ENCODE results near the gene PHACTR3. TPM values are rescaled to one million over a fixed set of nuclear protein-coding genes. Genes with fewer than 3 reads are reported as not detected.

Gene PHACTR3
- polyA plus RNA-seq, 1 donor (not counting 4 experiments of a cell fraction or from before 2014, with no cell fraction given): 2.6 TPM

DNA sequence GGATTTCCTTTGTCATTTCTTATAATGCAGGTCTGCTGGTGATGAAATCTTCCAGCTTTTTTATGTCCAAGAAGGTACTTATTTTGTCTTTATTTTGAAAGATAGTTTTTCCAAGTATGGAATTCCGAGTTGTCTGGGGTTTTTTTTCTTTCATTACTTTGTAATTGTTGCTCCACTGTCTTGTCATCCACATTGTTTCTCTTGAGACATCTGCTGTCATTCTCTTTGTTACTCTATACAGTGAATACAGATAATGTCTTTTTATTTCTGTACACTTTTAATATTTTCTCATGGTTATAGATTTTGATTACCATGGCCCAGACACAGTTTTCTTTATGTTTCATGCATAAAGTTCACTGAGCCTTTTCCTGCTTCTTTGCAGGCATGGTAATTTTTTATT is 196.0 kb downstream of the PHACTR3 start:
- H3K27me3 ChIP-seq (ENCODE audit: control insufficient read depth, extremely low read depth, insufficient read depth, low read length): peaks cover 4% of the 10 kb centered on the region
- H2AFZ ChIP-seq (ENCODE audit: control insufficient read depth, low read length): no peak overlapping the region
- FAIRE-seq: no peak
- no peaks in the 10 kb centered on the region for H4K20me1 ChIP-seq (ENCODE audit: control insufficient read depth, extremely low read depth, insufficient read depth, low read length)
- no peak overlapping the region for H3K4me3 ChIP-seq (ENCODE audit: control insufficient read depth in 2 of 3, extremely low read depth in 1 of 3, insufficient read depth in 2 of 3, low read depth in 1 of 3, low read length in 3 of 3)
- peaks cover 3% of the 10 kb centered on the region for H3K9me3 ChIP-seq (ENCODE audit: control insufficient read depth, low read depth, low read length)
- DNase-seq (ENCODE audit: low read depth, low spot score): no peak
- no peak overlapping the region for H3K27ac ChIP-seq (ENCODE audit: control insufficient read depth, insufficient read depth, low read length)
- no peak overlapping the region for H3K4me2 ChIP-seq (ENCODE audit: control insufficient read depth, extremely low read depth, insufficient read depth, low read depth, low read length)
- no peak overlapping the region for H3K9ac ChIP-seq (ENCODE audit: control insufficient read depth, extremely low read depth, insufficient read depth, low read length)
- no peak for TF ChIP-seq EZH2 (IDR thresholded peaks at IDR 0.05; ENCODE audit: low read length)
- TF ChIP-seq, protein P1, sequence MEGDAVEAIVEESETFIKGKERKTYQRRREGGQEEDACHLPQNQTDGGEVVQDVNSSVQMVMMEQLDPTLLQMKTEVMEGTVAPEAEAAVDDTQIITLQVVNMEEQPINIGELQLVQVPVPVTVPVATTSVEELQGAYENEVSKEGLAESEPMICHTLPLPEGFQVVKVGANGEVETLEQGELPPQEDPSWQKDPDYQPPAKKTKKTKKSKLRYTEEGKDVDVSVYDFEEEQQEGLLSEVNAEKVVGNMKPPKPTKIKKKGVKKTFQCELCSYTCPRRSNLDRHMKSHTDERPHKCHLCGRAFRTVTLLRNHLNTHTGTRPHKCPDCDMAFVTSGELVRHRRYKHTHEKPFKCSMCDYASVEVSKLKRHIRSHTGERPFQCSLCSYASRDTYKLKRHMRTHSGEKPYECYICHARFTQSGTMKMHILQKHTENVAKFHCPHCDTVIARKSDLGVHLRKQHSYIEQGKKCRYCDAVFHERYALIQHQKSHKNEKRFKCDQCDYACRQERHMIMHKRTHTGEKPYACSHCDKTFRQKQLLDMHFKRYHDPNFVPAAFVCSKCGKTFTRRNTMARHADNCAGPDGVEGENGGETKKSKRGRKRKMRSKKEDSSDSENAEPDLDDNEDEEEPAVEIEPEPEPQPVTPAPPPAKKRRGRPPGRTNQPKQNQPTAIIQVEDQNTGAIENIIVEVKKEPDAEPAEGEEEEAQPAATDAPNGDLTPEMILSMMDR (optimal IDR thresholded peaks at IDR 0.05 in 1 of 3, IDR thresholded peaks at IDR 0.05 in 1 of 3, conservative IDR thresholded peaks at IDR 0.05 in 1 of 3; ENCODE audit: extremely low read depth in 1 of 3, insufficient read depth in 2 of 3, low read length in 3 of 3): no peak
- H3K9me1 ChIP-seq (ENCODE audit: control insufficient read depth, extremely low read depth, insufficient read depth, low read length): no peaks in the 10 kb centered on the region
- H3K79me2 ChIP-seq (ENCODE audit: control insufficient read depth, insufficient read depth, low read length): no peaks in the 10 kb centered on the region
- H3K36me3 ChIP-seq (ENCODE audit: control insufficient read depth in 2 of 2, extremely low read depth in 1 of 2, insufficient read depth in 2 of 2, low read length in 2 of 2): no peaks in the 10 kb centered on the region
- no peaks in the 10 kb centered on the region for H3K4me1 ChIP-seq (ENCODE audit: control insufficient read depth, extremely low read depth, insufficient read depth, low read length)
- dilution Hi-C loops (cut with MboI; ENCODE audit: extremely low pct_ligation_motif_present, low sequenced_read_pairs): no loop called here

DNA sequence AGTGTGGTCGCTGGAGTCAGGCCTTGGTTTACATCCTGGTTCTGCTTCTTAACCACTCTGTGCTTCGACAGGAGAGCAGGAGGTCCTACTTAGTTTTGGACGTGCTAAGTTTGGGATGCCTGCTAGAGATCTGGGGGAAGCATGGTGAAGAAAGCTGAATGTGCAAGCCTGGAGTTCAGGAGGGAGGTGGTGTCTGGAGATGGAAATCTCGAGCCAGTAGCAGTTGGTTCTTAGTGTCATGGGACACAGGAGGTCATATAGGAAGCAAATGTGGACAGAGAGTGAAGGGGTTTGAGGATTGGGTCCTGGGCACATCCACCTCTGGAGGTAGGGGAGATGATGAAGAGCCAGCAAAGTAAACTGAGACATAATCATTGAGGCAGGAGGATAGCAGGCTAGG is 197.7 kb downstream of the PHACTR3 start:
- DNase-seq (ENCODE audit: low read depth, low spot score) (no peak), FAIRE-seq (no peak)
- peaks cover 4% of the 10 kb centered on the region for H3K27me3 ChIP-seq (ENCODE audit: control insufficient read depth, extremely low read depth, insufficient read depth, low read length)
- TF ChIP-seq, protein P1 (optimal IDR thresholded peaks at IDR 0.05 in 1 of 3, IDR thresholded peaks at IDR 0.05 in 1 of 3, conservative IDR thresholded peaks at IDR 0.05 in 1 of 3; ENCODE audit: extremely low read depth in 1 of 3, insufficient read depth in 2 of 3, low read length in 3 of 3): no peak
- TF ChIP-seq EZH2 (IDR thresholded peaks at IDR 0.05; ENCODE audit: low read length): no peak
- no peaks in the 10 kb centered on the region for H3K4me1 ChIP-seq (ENCODE audit: control insufficient read depth, extremely low read depth, insufficient read depth, low read length)
- H3K36me3 ChIP-seq (ENCODE audit: control insufficient read depth in 2 of 2, extremely low read depth in 1 of 2, insufficient read depth in 2 of 2, low read length in 2 of 2): no peaks in the 10 kb centered on the region
- no peak overlapping the region for H3K4me2 ChIP-seq (ENCODE audit: control insufficient read depth, extremely low read depth, insufficient read depth, low read depth, low read length)
- H3K9me3 ChIP-seq (ENCODE audit: control insufficient read depth, low read depth, low read length): peaks cover 3% of the 10 kb centered on the region
- dilution Hi-C loops (cut with MboI; ENCODE audit: extremely low pct_ligation_motif_present, low sequenced_read_pairs): no loop called here
- H3K9ac ChIP-seq (ENCODE audit: control insufficient read depth, extremely low read depth, insufficient read depth, low read length): no peak overlapping the region
- H3K79me2 ChIP-seq (ENCODE audit: control insufficient read depth, insufficient read depth, low read length): no peaks in the 10 kb centered on the region
- no peak overlapping the region for H2AFZ ChIP-seq (ENCODE audit: control insufficient read depth, low read length)
- no peak overlapping the region for H3K27ac ChIP-seq (ENCODE audit: control insufficient read depth, insufficient read depth, low read length)
- H3K4me3 ChIP-seq (ENCODE audit: control insufficient read depth in 2 of 3, extremely low read depth in 1 of 3, insufficient read depth in 2 of 3, low read depth in 1 of 3, low read length in 3 of 3): no peak overlapping the region
- no peaks in the 10 kb centered on the region for H4K20me1 ChIP-seq (ENCODE audit: control insufficient read depth, extremely low read depth, insufficient read depth, low read length)
- no peaks in the 10 kb centered on the region for H3K9me1 ChIP-seq (ENCODE audit: control insufficient read depth, extremely low read depth, insufficient read depth, low read length)
